HG03521 (cell line): Measurements from ENCODE around the gene KDM2B.
"Not testable (repeated sequence)": the region's sequence is repeated elsewhere in the genome, so short reads cannot be mapped to it uniquely, and the experiment has no call there.

Source experiments
- ATAC-seq: cut with Tn5 transposase; IDR thresholded peaks from one replicate; pipeline ENCODE4 v1.9.1; 2021; ENCODE audit warnings: mild to moderate bottlenecking, moderate library complexity; ENCODE audit not compliant: unreplicated experiment

Gene KDM2B

DNA sequence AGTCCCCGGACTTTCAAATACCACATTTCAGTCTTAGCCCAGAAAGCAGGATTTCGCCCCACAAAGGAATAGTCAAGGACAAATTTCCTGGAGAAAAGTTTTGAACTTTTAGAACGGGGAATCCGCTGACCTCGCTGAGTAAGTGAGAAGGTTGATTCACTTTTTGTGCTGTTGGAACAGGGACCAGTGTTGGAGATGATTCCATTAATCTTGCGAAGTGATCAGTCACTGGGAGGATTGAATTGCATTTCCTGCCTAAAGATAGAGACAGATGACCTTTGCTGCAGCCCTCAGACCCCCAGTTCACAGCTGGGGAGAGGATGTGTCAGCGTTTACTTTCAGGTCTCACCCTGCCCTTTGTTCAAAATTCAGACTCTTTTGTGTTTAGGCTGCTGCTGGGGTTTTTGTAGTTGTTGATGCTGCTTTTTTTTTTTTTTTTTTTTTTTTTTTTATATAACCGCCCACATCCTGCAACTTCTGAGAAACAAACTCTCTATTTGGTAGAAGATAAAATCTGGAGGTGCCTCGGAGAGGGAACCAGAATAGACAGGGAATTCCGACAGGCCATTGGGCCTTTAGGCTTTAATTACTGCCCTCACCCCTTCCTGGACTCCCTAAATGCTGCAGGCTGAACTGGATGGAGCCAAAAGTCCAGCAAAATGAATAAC is 9.8 kb upstream of the KDM2B start:
- ATAC-seq: no peak

DNA sequence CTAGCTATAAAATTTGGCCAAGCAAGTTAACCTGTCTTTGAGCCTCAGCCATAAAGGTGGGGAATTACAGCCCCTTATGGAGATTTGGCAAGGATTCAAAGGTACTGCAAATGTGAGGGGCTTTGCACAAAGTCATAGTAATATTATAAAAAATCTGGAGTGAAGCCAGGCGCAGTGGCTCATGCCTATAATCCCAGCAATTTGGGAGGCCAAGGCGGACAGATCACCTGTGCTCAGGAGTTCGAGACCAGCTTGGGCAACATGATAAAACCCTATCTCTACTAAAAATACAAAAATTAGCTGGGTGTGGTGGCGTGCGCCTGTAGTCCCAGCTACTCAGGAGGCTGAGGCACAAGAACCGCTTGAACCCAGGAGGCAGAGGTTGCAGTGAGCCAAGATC is 4.1 kb upstream of the KDM2B start:
- not testable (repeated sequence) for ATAC-seq

DNA sequence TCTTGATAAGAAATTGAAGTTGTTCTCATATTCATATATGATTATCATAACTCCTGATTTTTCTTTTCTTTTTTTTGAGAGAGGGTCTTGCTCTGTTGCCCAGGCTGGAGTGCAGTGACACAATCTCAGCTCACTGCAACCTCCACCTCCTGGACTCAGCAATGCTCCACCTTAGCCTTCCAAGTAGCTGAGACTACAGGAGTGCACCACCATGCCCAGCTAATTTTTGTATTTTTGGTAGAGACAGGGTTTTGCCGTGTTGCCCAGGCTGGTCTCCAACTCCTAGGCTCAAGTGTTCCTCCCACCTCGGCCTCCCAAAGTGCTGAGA is 2.5 kb upstream of the KDM2B start:
- not testable (repeated sequence) for ATAC-seq

DNA sequence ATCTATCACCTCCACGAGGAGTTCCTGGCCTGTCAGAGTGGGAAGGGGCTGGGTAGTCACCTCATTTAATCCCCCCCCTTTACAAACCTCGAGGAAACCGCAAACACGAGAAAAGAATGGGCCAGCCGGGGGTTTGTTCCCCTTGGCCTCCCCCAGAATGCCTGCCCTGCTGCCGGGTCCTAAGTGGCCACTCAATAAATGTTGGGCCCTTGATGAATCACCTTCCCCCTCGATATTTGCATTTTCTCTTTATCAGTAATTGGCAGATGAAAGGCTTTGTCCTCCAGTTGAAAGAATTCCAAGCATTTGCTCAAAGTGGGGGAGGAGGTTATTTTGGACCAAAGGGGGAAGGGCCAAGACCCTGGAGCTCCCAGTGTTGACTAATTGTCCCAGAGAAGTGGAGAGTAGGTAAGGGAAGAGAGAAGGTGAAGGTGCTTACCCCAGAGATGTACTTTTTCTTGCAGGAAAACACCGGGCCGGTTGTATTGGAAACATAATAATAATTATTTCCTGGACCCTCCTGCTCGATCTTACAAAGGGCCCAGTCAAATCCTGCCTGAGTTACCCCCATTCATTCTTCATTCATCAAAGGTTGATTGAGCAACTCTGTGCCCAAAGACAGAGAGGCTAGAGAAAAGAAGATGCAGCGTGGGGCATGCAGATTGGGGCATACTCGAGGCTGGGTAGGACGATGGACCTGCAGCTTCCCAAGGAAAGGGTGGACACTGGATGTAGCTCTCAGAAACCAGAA is 1.9 kb upstream of the KDM2B start:
- ATAC-seq: no peak

DNA sequence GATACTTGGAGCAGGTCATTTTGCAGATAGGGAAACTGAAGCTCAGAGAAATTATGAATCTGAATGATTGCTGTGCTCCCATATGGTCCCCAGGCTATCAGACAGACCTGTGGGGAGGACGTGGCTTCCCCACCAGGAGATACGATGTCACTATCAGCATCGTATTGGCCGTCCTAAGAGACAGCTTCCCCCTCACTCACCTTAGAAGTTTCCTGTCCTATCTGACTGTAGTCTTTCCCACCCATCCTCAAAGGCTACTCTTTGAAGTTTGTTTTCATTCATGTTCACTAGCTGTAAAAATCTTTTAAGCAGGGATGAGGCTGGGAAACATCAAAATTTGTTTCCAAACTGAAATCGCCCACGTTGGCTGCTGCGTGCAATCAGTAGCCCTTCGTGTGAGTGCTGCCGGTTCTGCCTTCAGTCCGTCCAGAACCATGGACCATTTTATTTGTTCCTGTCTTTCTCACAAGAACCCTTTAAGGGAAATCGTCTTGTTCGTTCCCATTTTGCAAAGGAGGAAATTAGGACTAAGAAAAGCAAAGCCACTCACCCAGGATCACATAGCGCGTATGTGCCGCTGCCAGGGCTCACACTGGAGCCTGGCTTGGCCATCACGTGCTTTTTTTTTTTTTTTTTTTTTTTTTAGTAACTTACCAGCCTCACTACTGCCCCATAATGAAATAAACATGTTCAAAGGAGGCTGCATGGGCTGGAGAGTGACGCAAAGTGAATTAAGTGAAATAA is 1.0 kb upstream of the KDM2B start:
- no peak for ATAC-seq

DNA sequence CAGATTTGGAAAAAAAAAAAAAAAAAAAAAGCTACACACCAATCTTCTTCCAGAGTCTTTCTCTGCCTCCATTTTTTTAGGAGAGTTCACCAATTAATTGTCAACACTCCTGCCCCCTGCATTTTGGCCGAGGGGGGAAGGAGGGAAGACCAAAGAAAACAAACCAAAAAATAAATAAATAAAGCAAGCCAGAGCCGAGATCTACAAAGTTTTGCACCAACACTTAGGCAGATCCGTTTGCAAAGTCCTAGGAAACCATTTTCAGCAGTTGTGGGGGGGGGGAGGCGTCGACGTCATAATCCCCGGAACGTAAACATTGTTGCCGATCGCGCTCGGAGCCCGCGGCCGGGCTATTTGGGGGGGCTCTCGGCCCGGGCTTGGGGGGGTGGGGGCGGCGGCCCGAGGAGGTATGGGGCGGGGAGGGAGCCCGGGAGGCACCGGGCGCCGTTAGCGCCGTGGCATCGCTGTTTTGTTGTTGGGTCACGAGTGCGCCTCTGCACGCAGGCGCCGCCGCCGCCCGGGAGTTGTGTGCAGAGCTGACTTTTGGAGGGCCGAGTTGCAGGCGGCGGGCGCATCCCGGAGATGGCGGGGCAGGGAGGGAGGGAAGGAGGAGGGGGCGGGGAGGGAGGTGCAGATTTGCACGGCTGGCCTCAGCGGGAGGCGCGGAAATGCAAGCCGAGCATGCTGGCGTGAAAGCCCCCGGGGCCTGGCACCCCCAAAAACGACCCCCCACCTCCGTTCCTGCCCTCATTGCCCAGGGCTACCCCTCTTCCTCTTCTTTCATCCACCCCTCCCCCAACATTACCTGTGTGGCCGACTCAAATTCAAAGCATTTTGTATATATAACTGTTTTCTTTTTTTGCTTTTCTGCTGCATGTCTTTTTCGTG is 598 bp downstream of the KDM2B start:
- no peak for ATAC-seq

DNA sequence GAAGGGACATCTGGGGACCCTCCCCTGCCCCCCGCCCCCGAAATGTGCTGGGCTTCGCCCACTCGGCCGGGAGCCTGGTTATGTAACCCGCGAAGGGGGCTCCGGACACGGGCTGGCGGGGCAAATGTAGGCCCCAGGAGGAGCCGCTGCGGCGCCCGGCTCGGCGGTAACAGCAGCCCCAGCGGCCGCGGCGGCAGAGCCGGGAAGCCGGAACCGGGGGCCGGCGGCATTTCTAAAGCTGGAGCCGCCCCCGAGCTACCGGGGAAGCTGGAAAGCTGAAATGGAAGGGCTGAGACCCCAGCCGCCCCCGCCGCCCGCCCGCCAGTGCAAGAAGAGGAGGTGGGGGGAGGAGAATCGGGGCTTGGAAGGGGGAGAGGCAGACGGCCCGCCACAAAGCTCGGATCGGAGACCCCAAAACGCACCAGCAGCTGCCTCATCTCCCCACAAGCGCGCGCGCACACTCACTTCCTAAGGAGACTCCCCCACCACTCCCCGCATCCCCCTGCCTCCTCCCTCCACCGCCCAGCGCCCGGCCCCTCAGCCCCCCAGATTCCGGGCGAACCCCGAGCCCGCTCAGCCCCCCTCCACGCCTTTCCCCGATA is 1.5 kb downstream of the KDM2B start:
- ATAC-seq: no peak

DNA sequence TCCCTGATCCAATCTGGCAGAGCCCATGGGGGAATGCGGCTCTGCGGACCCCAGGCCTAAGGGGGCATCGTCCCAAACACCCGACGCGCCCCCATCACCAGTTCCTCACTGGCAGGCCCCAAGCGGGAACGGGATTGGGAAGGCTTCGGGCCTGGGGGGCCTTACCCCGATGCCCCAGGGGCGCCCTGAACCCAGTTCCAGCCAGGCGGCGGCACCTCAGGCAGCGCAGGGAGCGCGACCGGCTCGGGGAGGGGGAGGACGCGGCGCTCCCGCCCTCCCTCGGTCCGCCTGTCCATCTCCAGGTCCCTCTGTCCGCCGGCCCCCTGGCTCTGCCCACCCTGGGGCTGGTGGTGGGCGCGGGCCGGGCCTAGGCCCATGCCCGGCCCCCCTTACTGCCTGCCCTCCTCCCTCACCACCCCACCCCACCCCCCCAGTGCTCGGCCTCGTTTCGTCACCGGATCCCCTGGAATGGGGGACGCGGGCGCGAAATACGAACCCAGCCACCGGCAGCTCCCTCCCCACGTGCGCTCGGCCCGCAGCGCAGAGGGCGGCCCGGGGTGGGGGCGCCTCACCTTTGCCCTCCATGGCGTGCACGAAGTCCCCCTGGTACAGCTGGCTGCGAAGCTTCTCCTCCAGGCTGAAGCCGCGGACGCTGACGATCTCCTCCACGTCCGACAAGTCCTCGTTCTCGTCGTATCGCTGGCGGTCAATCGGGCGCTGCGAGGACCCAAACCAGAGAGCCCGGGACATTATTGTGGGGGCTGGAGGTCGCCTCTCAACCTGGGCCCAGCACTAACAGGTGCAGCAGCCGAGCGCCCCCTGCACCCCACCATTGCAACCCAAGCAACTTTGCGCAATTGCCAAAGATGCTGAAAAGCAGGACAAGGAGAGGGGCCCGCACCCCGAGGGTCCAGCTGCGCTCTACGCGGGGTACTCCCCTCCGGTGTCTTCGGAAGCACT is 2.3 kb downstream of the KDM2B start:
- ATAC-seq: no peak

DNA sequence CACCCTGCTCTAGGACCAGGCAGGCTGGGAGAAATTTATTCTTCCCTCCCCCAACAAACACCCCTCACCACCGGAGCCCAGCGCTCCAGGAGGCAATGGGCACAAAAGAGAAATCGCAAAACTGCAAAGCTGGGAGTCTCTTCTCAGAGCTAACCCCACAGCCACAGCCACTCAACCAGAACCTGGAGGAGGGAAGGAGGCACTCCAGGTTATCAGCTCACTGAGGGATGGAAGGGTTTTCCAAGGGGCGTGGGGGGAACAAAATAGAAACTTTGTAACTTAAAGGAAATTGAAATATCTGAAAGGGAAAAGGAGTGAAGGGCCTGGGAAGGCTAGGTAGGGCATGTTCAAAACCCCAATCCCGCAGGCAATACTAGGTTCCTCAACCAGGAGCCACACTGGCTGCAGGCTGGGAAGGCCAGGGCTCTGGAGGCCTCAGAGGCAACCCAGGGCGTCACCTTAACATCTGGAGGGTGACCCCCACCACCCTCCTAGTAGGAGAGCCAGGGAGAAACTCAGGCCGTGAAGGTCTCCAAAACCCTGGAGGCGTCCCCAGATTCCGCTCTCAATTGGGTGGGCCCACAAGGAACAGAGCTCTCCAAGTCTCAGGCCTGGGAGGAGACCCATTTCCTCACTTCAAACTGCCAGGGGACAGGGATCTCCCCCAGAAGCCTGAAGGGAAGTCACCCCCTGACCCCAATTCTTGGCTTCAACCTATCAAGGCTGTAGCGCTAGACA is 3.2 kb downstream of the KDM2B start:
- no peak for ATAC-seq

DNA sequence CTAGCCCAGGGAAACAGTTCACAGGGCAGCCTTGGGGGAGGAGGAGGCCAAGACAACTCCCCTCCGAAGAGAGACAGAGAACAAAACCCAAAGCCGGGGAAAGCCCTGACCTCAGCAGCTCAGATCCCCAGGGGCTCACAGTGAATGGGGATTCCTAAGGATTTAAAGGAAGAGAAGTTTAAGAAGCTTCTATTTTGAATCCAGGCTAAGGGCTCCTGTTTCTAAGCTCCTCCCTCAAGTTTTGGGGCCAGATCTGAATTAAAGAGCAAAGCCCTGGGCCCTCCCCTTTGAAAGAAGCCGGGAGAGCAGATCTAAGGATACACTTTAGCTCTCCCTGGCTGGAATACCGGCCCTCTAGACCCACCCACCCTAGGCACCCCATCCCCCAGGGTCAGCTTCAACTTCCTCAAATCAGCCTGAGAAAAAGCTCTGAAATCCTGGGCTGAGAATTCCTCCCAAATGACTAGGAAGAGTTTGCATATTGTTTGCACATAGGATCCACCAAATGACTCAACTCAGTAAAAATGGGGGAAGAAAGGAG is 3.9 kb downstream of the KDM2B start:
- ATAC-seq: no peak

DNA sequence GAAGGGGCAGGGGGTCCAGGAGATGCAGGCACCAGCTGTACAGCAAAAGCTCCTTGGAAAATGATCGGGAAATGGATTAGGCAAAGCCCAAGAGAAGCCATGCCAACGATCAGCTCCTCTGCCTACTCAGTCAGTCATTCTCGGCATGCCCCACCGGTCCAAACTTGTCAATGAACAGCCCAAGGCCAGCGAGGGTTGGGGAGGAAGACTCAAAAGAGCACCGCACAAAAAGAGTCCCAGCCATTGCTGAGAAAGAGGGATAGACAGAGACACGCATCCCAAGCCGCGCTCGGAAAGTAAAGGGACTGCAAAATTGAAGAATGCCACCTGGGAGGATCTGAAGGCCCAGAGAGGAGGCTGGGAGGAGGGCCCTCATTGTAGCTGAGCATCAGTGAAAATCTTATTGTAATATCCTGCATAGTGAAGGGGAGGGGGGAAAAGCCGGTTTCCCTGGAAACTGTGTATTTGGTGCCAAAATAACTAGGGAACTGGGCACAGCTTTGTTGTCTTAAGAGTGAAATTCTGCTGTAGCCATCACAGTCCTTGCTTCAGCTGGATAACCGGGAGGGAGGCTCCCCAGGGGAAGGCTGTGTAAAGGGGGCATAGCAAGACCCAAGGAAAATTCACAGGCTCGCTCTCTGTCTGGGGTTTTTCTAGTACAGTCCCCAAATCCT is 4.7 kb downstream of the KDM2B start:
- no peak for ATAC-seq

DNA sequence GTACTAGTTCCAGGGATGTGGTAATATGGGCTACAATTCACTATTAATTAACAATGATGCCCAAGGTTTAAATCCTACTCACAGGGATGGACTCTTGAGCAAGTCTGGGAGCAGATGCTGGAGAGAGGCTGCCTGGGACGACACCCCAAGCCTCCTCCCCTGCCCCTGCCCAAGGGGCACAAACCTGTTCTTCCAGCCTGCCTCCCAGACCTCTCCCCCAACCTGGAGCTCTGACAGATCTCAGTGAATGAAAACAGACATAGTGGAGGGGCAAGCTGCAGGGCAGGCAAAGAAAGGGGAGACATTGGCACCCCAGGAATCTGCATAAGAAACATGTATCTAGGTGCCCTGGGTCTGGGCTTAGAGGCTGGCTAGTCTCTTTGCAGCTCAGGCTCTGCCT is 5.8 kb downstream of the KDM2B start:
- no peak for ATAC-seq

DNA sequence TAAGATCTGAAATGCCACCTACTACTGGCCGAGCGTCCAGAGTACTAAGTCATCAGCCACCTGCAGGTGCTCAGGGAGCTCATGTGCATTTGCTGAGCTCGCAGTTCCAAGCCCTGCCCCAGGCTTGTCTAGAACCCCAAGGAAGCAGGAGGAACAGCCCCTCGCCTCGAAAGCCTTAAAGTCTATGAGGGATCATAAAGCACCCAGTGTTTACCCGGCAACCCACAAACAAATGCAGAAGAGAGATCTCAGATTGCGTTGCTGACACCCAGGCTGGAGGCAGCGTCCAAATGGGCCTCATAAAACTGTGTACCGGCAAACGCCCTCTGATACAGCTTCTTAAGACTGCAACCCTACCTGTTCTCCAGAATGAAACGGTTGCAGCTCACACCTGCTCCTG is 6.8 kb downstream of the KDM2B start:
- ATAC-seq: no peak

DNA sequence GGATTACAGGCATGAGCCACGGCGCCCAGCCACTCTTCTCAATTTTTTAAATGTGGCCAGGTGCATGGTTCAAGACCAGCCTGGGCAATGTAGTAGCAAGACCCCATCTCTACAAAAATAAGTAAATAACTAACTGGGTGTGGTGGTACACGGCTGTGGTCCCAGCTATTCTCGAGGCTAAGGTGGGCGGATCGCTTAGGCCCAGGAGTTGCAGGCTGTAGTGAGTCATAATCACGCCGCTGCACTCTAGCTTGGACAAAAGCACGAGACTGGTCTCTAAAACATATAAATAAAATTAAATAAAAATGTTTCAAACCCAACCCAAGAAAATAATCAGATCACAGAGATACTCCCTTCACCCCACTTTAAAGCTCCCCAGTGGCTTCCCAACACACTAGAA is 8.9 kb downstream of the KDM2B start:
- ATAC-seq: no peak

DNA sequence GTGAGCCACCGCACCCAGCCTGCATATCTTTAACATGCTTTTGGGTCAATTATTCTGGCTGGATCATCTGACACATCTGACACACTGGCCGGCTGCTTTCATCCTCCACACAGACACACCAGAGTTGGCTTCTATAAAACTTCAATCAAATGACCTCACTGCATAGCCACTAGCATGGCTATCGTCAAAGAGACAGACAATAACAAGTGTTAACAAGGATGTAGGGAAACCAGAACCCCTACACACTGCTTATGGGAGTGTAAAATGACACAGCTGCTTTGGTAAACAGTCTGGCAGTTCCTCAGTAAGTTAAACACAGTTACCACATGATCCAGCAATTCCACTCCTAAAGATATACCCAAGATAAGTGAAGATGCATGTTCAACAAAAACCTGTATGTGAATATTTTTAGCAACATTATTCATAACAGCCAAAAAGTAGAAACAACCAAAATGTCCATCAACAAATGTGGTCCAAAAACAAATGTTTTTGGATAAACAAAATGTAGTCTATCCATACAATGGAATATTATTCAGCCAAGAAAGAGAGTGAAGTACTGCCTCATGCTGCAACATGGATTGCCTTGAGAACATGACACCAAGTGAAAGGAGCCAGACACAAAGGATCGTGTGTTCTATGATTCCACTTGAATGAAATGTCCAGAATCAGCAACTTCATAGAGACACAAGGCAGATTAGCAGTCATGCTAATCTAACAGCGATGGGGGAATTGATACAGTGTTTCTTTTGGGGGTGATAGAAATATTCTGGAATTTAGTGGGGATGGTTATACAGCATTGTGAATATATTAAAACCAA is 10.1 kb downstream of the KDM2B start:
- ATAC-seq: no peak

DNA sequence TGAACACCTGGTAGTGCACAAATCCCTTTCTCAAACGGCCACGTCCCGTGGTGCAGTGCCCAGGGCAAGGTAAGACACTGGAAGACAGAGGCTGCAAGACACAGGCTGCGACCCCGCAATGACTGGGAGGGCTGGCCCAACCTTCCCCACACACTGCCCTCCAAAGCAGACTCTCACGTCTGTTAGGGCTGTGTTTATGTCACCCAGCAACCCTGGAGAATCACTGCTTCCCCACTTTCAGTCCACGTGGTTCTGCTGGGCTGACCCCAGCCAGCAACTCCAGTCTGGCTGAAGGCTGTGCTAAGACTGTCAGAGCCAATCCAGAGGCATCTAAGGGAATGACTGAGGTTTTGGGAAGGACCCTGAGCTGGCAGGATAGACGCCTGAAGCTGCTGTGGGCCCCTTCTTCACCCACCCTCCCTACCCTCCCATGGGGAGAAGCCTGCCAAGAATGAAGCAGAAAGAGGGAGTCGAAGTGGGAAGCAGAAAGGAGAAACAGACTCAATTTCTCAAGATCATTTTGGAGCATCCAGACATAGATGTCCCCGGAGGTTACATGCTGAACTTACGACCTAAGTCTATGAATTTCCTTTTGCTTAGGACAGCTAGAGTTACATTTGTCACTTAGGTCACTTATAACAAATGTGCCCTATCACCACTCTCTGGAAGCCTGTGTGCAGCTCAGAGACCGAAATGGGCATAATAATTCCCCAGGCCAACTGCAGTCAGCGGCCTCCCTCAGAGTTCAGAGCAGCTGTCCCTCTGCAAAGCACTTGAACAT is 11.7 kb downstream of the KDM2B start:
- no peak for ATAC-seq

DNA sequence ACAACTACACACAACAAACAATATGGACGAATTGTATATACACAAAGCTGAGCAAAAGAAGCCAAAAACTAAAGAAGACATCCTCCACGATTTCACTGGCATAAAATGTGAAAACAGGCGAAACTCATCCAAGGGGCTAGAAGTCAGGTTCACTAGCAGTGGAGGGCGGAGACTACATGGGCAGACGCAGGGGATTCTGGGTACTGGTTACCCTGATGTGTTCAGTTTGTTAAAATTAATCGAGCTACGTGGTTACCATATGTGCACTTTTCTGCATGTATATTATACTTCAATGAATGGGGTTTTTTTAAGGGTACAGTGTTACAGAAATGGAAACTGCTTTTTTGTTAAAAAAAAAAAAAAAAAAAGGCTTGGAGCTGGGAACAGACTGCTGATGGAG is 12.3 kb downstream of the KDM2B start:
- no peak for ATAC-seq
